Measurements from ENCODE around the gene EEF1G. TPM values are rescaled to one million over a fixed set of nuclear protein-coding genes. Genes with fewer than 3 reads are reported as not detected.

The EEF1G gene
- total and polyA plus RNA-seq, 9 of the 15 experiments (the other 6 are each of a cell fraction or from before 2014, with no cell fraction given) = 985 to 2,349 (median 2,035) TPM

DNA sequence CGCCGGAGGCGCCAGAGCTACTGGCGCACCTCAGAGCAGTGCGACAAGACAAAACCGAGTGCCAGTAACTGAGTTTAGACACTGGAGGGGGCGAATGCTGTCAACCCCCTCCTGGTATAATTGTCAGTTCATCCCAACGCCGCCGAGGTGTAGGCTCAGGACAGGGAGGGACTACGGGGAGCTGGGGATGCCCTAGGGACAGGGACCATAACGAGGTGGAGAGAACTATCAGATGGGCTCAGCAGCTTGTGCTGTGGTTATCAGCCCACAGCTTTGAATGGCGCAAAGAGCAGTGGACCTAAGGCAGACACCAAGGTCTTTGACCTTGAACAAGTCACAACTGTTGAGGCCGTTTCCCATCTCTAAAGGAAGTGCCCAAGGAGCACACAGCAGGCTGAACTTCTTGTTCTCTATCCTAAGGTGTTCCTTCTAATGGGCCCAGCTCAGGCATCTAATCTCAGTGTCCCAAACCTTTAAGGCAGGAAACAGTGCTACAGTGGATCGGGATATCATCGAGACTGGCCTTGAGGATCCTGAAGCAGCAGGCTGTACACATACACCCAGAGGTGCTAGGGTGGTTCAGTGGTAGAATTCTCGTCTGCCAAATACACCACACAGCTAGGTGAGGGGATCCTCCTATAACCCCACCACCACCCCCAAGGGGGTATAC lies 18.6 kb upstream of the EEF1G start (continued):
- TF ChIP-seq YY1 (IDR thresholded peaks at IDR 0.05; ENCODE audit: borderline replicate concordance in 1 of 3, control insufficient read depth in 1 of 3, extremely low read depth in 1 of 3, insufficient read depth in 3 of 3, insufficient read length in 1 of 3, insufficient replicate concordance in 2 of 3, low read depth in 1 of 3, low read length in 2 of 3) = peak in 1 of 3 experiments; percentile 38
- no peak for TF ChIP-seq BRF1 (IDR thresholded peaks at IDR 0.05; ENCODE audit: borderline replicate concordance, extremely low read depth, insufficient read length)
- TF ChIP-seq NBN (IDR thresholded peaks at IDR 0.05; ENCODE audit: low read depth) = no peak
- no peak for TF ChIP-seq CHD4 (IDR thresholded peaks at IDR 0.05; ENCODE audit: insufficient read depth, insufficient replicate concordance, low read depth, low read length, poor library complexity, severe bottlenecking)
- no peak for TF ChIP-seq E2F3 (CRISPR knock-in tag; IDR thresholded peaks at IDR 0.05)
- TF ChIP-seq RERE (CRISPR knock-in tag; IDR thresholded peaks at IDR 0.05; ENCODE audit: borderline replicate concordance) = no peak
- TF ChIP-seq NFIC (IDR thresholded peaks at IDR 0.05) = no peak; the same call in 1 of the 2 replicates
- TF ChIP-seq ZNF239 (CRISPR knock-in tag; IDR thresholded peaks at IDR 0.05) = no peak
- TF ChIP-seq IRF1 (CRISPR knock-in tag; IDR thresholded peaks at IDR 0.05; ENCODE audit: borderline replicate concordance) = no peak
- no peak for TF ChIP-seq DIDO1 (tag; IDR thresholded peaks at IDR 0.05; ENCODE audit: low read depth)
- TF ChIP-seq ZFX (CRISPR knock-in tag; IDR thresholded peaks at IDR 0.05) = 0 out of 2 replicates have a peak, but pooled peaks have one; percentile 3
- no peak for TF ChIP-seq TAF15 (IDR thresholded peaks at IDR 0.05; ENCODE audit: low read depth, low read length)
- TF ChIP-seq IFI16 (CRISPR knock-in tag; IDR thresholded peaks at IDR 0.05) = no peak
- TF ChIP-seq MXI1 (IDR thresholded peaks at IDR 0.05; ENCODE audit: low read depth, low read length) = no peak
- no peak for TF ChIP-seq TGIF2 (CRISPR knock-in tag; IDR thresholded peaks at IDR 0.05)
- no peak for TF ChIP-seq ZMIZ1 (IDR thresholded peaks at IDR 0.05; ENCODE audit: low read depth in 2 of 2, low read length in 2 of 2)

All from K562 (cell line).